GM19023 (cell line): ENCODE measurements around the gene KIF13A.
"Not testable (repeated sequence)": the region's sequence is repeated elsewhere in the genome, so short reads cannot be mapped to it uniquely, and the experiment has no call there.

Source experiments
- ATAC-seq: cut with Tn5 transposase; IDR thresholded peaks from one replicate; pipeline ENCODE4 v1.9.1; 2021; ENCODE audit warnings: mild to moderate bottlenecking, moderate library complexity; ENCODE audit not compliant: unreplicated experiment

Gene KIF13A

GRCh38 chr6:17987447-17987696, at the start of gene KIF13A:
TSS of gene KIF13A (minus strand) at chr6:17987635. CDS start at chr6:17987463, 172 bp downstream.
- ATAC-seq: no peak

GRCh38 chr6:18036781-18037180, 49.3 kb upstream of the KIF13A start:
- no peak for ATAC-seq

- no peak for ATAC-seq
Observed at GRCh38 chr6:18035330-18035854, 48.0 kb upstream of the KIF13A start.

- ATAC-seq: no peak
Observed at GRCh38 chr6:18034798-18035202, 47.4 kb upstream of the KIF13A start.

GRCh38 chr6:18031680-18032256, 44.3 kb upstream of the KIF13A start:
- ATAC-seq: no peak

- ATAC-seq: no peak
Observed at GRCh38 chr6:18031189-18031588, 43.8 kb upstream of the KIF13A start.

GRCh38 chr6:18028332-18028731, 40.9 kb upstream of the KIF13A start:
- ATAC-seq: no peak

- ATAC-seq: no peak
Observed at GRCh38 chr6:18025596-18025995, 38.2 kb upstream of the KIF13A start.

GRCh38 chr6:18024876-18025275, 37.4 kb upstream of the KIF13A start:
- ATAC-seq: no peak

- ATAC-seq: no peak
Observed at GRCh38 chr6:18023891-18024290, 36.5 kb upstream of the KIF13A start.

- no peak for ATAC-seq
Observed at GRCh38 chr6:18022398-18023231, 35.2 kb upstream of the KIF13A start.

- ATAC-seq: no peak
Observed at GRCh38 chr6:18021166-18021850, 33.9 kb upstream of the KIF13A start.

GRCh38 chr6:18020545-18020944, 33.1 kb upstream of the KIF13A start:
- not testable (repeated sequence) for ATAC-seq

GRCh38 chr6:18019539-18020534, 32.4 kb upstream of the KIF13A start:
- ATAC-seq: no peak

- ATAC-seq: not testable (repeated sequence)
Observed at GRCh38 chr6:18019133-18019532, 31.7 kb upstream of the KIF13A start.

GRCh38 chr6:18016698-18017097, 29.3 kb upstream of the KIF13A start:
- ATAC-seq: no peak

GRCh38 chr6:18016133-18016532, 28.7 kb upstream of the KIF13A start:
- ATAC-seq: no peak

- ATAC-seq: no peak
Observed at GRCh38 chr6:18011287-18011686, 23.9 kb upstream of the KIF13A start.

GRCh38 chr6:18010540-18010939, 23.1 kb upstream of the KIF13A start:
- not testable (repeated sequence) for ATAC-seq

GRCh38 chr6:18004256-18004985, 17.0 kb upstream of the KIF13A start:
- no peak for ATAC-seq
